PC-9 (cell line): ENCODE data around the gene FAM216A. TPM values are rescaled to one million over a fixed set of nuclear protein-coding genes. Genes with fewer than 3 reads are reported as not detected.

ENCODE experiments used
- BruUV-seq: library from RNA; stranded (reverse); fragments of 400-500 nt; replicated peaks from 2 replicates; lab custom pipeline; 2021; lab: Mats Ljungman, UMichigan
- CTCF ChIA-PET: fragments of 300-600 bp; sonication (Branson Sonifier 250); formaldehyde crosslinking; loops from one replicate; lab custom pipeline; 2022; ENCODE audit warnings: antibody characterized with exemption; lab: Charles Lee
- POLR2A ChIA-PET: fragments of 300-600 bp; sonication (Branson Sonifier 250); formaldehyde crosslinking; loops from one replicate; lab custom pipeline; 2022; ENCODE audit warnings: antibody characterized with exemption; ENCODE audit not compliant: unreplicated experiment; lab: Charles Lee
- DNase-seq, 2 experiments: peaks; one replicate each; pipeline versions ENCODE4 v3.0.0 to v3.0.0-alpha.2; 2015 to 2022; ENCODE audit warnings: mixed read lengths in 1 of 2
- H2AFZ ChIP-seq: fragments of 200-600 bp; sonication (generic); 2 replicates; pipeline ENCODE4 v1.8.1; 2017; ENCODE audit warnings: antibody characterized with exemption
- H3F3A ChIP-seq: fragments of 200-600 bp; sonication (generic); 2 replicates; pipeline ENCODE4 v1.8.1; 2017; ENCODE audit warnings: antibody characterized with exemption, mild to moderate bottlenecking, low read depth; ENCODE audit not compliant: insufficient read depth
- H3K27ac ChIP-seq: fragments of 200-600 bp; sonication (generic); 2 replicates; pipeline ENCODE4 v1.6.1; 2016; ENCODE audit warnings: mixed run types
- H3K27me3 ChIP-seq: fragments of 200-600 bp; sonication (generic); 2 replicates; pipeline ENCODE4 v1.6.1; 2016; ENCODE audit warnings: low read depth, mixed run types; ENCODE audit not compliant: insufficient read depth
- H3K36me3 ChIP-seq: fragments of 200-600 bp; sonication (generic); 2 replicates; pipeline ENCODE4 v1.6.1; 2016; ENCODE audit warnings: low read depth, mixed run types
- H3K4me1 ChIP-seq: fragments of 200-600 bp; sonication (generic); replicated peaks from 2 replicates; pipeline ENCODE4 v1.6.1; 2016; ENCODE audit warnings: mixed run types; ENCODE audit not compliant: insufficient read depth
- H3K4me2 ChIP-seq: fragments of 200-600 bp; sonication (generic); 2 replicates; pipeline ENCODE4 v1.6.1; 2017; ENCODE audit warnings: mixed run types
- H3K4me3 ChIP-seq: fragments of 200-600 bp; sonication (generic); 2 replicates; pipeline ENCODE4 v1.6.1; 2016; ENCODE audit warnings: mixed run types
- H3K79me2 ChIP-seq: fragments of 200-600 bp; sonication (generic); 2 replicates; pipeline ENCODE4 v1.6.1; 2017; ENCODE audit warnings: low read depth, mixed run types
- H3K9me2 ChIP-seq: fragments of 200-600 bp; sonication (generic); 2 replicates; pipeline ENCODE4 v1.8.1; 2017; ENCODE audit warnings: mild to moderate bottlenecking; ENCODE audit not compliant: insufficient read depth
- H3K9me3 ChIP-seq: fragments of 200-600 bp; sonication (generic); 2 replicates; pipeline ENCODE4 v1.8.1; 2016; ENCODE audit warnings: low read depth; ENCODE audit not compliant: insufficient read depth
- H4K20me1 ChIP-seq: fragments of 200-600 bp; sonication (generic); 2 replicates; pipeline ENCODE4 v1.8.1; 2017; ENCODE audit not compliant: insufficient read depth
- EZH2 ChIP-seq: fragments of 200-600 bp; sonication (generic); IDR thresholded peaks from 2 replicates; pipeline ENCODE4 v1.8.0; 2017; ENCODE audit warnings: antibody characterized with exemption, low read depth
- intact Hi-C: fragments of 100-400 bp; cut with micrococcal nuclease; formaldehyde crosslinking; loops from one replicate; pipeline ENCODE4 v1.10.0; 2022; ENCODE audit not compliant: unreplicated experiment
- total RNA-seq: library from RNA; stranded (reverse); gene quantifications from 2 replicates; pipeline ENCODE4 v1.2.3, GENCODE V29; 2021
- TF ChIP-seq, protein P1 (sequence below): fragments of 200-600 bp; sonication (generic); conservative IDR thresholded peaks from 2 replicates; pipeline ENCODE4 v1.6.1; 2017; ENCODE audit warnings: mixed run types, antibody characterized with exemption, mild to moderate bottlenecking, moderate library complexity

Gene FAM216A
- total RNA-seq, 1 experiment from 2014 or later, result 8.0 TPM

DNA sequence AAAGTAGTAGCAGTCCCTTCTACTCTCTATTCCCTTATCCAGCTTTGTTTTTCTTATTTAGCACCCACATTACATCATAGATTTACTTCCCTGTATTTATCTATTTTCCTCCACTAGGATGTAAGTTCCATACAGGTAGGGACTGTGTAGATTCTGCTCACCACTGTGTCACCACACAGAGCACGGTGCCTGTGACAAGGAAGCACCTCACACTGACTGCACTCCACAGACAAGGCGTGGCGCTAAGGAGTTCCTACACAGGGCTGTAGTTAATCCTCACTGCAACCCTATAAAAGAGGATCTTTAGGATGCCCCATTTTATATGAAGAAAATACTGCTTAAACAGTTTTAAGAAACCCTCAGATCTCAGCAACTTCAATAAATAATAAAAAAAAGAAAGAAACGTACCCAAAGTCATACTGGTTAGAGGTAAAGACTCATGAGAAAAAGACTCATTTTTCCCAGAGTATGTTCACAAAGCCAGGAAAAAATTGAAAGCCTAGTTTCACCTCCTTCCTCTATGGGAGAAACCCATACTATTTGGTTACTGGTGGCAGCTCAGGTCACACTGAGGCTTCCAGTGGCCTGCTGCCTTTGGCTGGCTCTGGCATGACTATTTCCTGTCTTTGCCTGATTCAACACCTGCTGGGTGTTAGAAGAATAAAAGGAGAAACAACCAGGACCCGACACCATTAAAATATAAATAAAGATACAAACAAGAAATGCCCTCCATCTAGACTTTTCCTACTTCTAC, 70.4 kb downstream of the FAM216A start:
- CTCF ChIA-PET, result no interaction called here
- Histone ChIP-seq H3K36me3 (peaks cover 36% of the 10 kb centered on the region), H3K27ac (no peak overlapping the region), H3K4me1 (peaks cover 4% of the 10 kb centered on the region; the same call in 1 of the 2 replicates), H3K4me2 (no peak overlapping the region), H2AFZ (no peak overlapping the region), H3K9me3 (no peaks in the 10 kb centered on the region), H3K27me3 (no peaks in the 10 kb centered on the region), H3K9me2 (no peaks in the 10 kb centered on the region), H3K4me3 (no peak overlapping the region), H4K20me1 (no peaks in the 10 kb centered on the region), H3K79me2 (peaks cover 9% of the 10 kb centered on the region), H3F3A (peaks cover 21% of the 10 kb centered on the region)
- intact Hi-C loops, result no loop called here
- BruUV-seq, result no TSS peak
- no peak for TF ChIP-seq EZH2
- TF ChIP-seq, protein P1, sequence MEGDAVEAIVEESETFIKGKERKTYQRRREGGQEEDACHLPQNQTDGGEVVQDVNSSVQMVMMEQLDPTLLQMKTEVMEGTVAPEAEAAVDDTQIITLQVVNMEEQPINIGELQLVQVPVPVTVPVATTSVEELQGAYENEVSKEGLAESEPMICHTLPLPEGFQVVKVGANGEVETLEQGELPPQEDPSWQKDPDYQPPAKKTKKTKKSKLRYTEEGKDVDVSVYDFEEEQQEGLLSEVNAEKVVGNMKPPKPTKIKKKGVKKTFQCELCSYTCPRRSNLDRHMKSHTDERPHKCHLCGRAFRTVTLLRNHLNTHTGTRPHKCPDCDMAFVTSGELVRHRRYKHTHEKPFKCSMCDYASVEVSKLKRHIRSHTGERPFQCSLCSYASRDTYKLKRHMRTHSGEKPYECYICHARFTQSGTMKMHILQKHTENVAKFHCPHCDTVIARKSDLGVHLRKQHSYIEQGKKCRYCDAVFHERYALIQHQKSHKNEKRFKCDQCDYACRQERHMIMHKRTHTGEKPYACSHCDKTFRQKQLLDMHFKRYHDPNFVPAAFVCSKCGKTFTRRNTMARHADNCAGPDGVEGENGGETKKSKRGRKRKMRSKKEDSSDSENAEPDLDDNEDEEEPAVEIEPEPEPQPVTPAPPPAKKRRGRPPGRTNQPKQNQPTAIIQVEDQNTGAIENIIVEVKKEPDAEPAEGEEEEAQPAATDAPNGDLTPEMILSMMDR, result no peak
- no peak for DNase-seq
- POLR2A ChIA-PET, result interaction anchor here (0.6 kb wide), 2 partner anchors 20 to 54 kb away, joined by 3 to 5 read pairs; no protein-coding TSS in a partner anchor

Other genes with a start within 250 kb of the FAM216A start
- 127 and 154 TPM in 2 replicates for gene ATP2A2, start 187.6 kb upstream of the FAM216A start, total RNA-seq
- gene ANAPC7, start 65.1 kb upstream of the FAM216A start, total RNA-seq, result 48.7 and 52.4 TPM in 2 replicates
- gene ARPC3, start 18.5 kb upstream of the FAM216A start, total RNA-seq, result 167 and 229 TPM in 2 replicates
- gene GPN3, start 588 bp upstream of the FAM216A start, total RNA-seq, result 28.5 and 35.1 TPM in 2 replicates
- gene VPS29, start 33.3 kb downstream of the FAM216A start, total RNA-seq, result 78.3 and 114 TPM in 2 replicates
- gene RAD9B, start 33.5 kb downstream of the FAM216A start, total RNA-seq, result 1.6 and 2.3 TPM in 2 replicates
- 16.0 and 18.3 TPM in 2 replicates for gene PPTC7, start 114.5 kb downstream of the FAM216A start, total RNA-seq
- 58.3 and 66.8 TPM in 2 replicates for gene TCTN1, start 145.3 kb downstream of the FAM216A start, total RNA-seq
- 3.4 and 3.6 TPM in 2 replicates for gene HVCN1, start 220.3 kb downstream of the FAM216A start, total RNA-seq